ENCODE measurements around the gene SCAPER.

- TF ChIP-seq EZH2phosphoT487 (IDR thresholded peaks at IDR 0.05; ENCODE audit: borderline replicate concordance, low read depth, low read length), result no peak
- no peak for TF ChIP-seq CTCF (conservative IDR thresholded peaks at IDR 0.05; ENCODE audit: low read length)
These were observed 444.3 kb downstream of the SCAPER start for GRCh38 chr15:76460871-76461270.

Data from OCI-LY7 (cell line).